Panc1 (cell line): ENCODE data around the gene TRMT10A. TPM values are rescaled to one million over a fixed set of nuclear protein-coding genes. Genes with fewer than 3 reads are reported as not detected.

Experiments
- ATAC-seq: fragments of 200-7000 bp; cut with Tn5 transposase; 2 replicates; pipeline ENCODE4 v1.9.1; 2020; ENCODE audit warnings: mild to moderate bottlenecking, moderate library complexity
- BruUV-seq: library from RNA; stranded (reverse); fragments of 400-500 nt; replicated peaks from 2 replicates; lab custom pipeline; 2021; lab: Mats Ljungman, UMichigan
- CTCF ChIA-PET: fragments of 300-600 bp; sonication (Branson Sonifier 250); formaldehyde crosslinking; loops from one replicate; lab custom pipeline; 2022; ENCODE audit warnings: antibody characterized with exemption; lab: Charles Lee
- POLR2A ChIA-PET: fragments of 300-600 bp; sonication (Branson Sonifier 250); formaldehyde crosslinking; loops from one replicate; lab custom pipeline; 2022; ENCODE audit warnings: antibody characterized with exemption; lab: Charles Lee
- DNase-seq: peaks from one replicate; pipeline ENCODE4 v3.0.0-alpha.2; 2010; ENCODE audit warnings: low read depth, low spot score
- H3K27ac ChIP-seq: 2 replicates; pipeline ENCODE4 v1.5.1; 2011; ENCODE audit warnings: mild to moderate bottlenecking, low read length, inconsistent platforms
- H3K27me3 ChIP-seq: fragments of 200-500 bp; sonication (Bioruptor generic); 2 replicates; pipeline ENCODE4 v1.6.0; 2014; ENCODE audit warnings: low read length, inconsistent platforms; ENCODE audit not compliant: control insufficient read depth, insufficient read depth
- H3K36me3 ChIP-seq: fragments of 200-500 bp; sonication (Bioruptor generic); 2 replicates; pipeline ENCODE4 v1.5.1; 2014; ENCODE audit warnings: inconsistent platforms, mild to moderate bottlenecking, low read length, moderate library complexity; ENCODE audit not compliant: control insufficient read depth, insufficient read depth
- H3K4me1 ChIP-seq: 2 replicates; pipeline ENCODE4 v1.5.1; 2011; ENCODE audit warnings: inconsistent platforms, mild to moderate bottlenecking, low read length, moderate library complexity; ENCODE audit not compliant: control insufficient read depth, insufficient read depth
- H3K4me3 ChIP-seq, 2 experiments: 2 replicates each; pipeline ENCODE4 v1.5.1; 2011 to 2012; ENCODE audit warnings: low read depth in 2 of 2, low read length in 2 of 2, mild to moderate bottlenecking in 2 of 2, inconsistent platforms in 1 of 2, moderate library complexity in 1 of 2
- H3K9me3 ChIP-seq: fragments of 200-500 bp; sonication (Bioruptor generic); 2 replicates; pipeline ENCODE4 v1.5.1; 2014; ENCODE audit warnings: low read depth, mild to moderate bottlenecking, inconsistent platforms, low read length, moderate library complexity; ENCODE audit not compliant: control insufficient read depth, insufficient read depth
- POLR2AphosphoS5 ChIP-seq: IDR thresholded peaks from 2 replicates; pipeline ENCODE4 v1.6.1; 2012; ENCODE audit warnings: mild to moderate bottlenecking, low read depth, low read length, moderate library complexity
- SIN3A ChIP-seq: IDR thresholded peaks from 2 replicates; pipeline ENCODE4 v1.6.1; 2012; ENCODE audit warnings: low read depth, mild to moderate bottlenecking, low read length, moderate library complexity, borderline replicate concordance; ENCODE audit not compliant: insufficient read depth
- TCF7L2 ChIP-seq: IDR thresholded peaks from 2 replicates; pipeline ENCODE4 v1.6.1; 2011; ENCODE audit warnings: mild to moderate bottlenecking, low read depth, low read length, inconsistent platforms
- in situ Hi-C: cut with HindIII; loops from 2 replicates; pipeline ENCODE4 v1.10.0; 2016; ENCODE audit warnings: low sequenced_read_pairs, low pct_unique_long_range_greater_than_20kb
- intact Hi-C: fragments of 100-400 bp; cut with micrococcal nuclease; formaldehyde crosslinking; loops from one replicate; pipeline ENCODE4 v1.10.0; 2022; ENCODE audit not compliant: unreplicated experiment
- total RNA-seq: library from RNA; stranded (reverse); gene quantifications from one replicate; pipeline ENCODE4 v1.2.1, GENCODE V29; 2021; ENCODE audit not compliant: unreplicated experiment
- TF ChIP-seq, protein P1 (sequence below): fragments of 450-650 bp; IDR thresholded peaks from 2 replicates; pipeline ENCODE4 v1.5.1; 2017; ENCODE audit warnings: mild to moderate bottlenecking
- TF ChIP-seq, protein P2 (sequence below), 2 experiments: IDR thresholded peaks; 2 replicates each; pipeline ENCODE4 v1.6.1; 2011 to 2012; ENCODE audit warnings: low read depth in 2 of 2, control low read depth in 1 of 2, low read length in 1 of 2, mild to moderate bottlenecking in 1 of 2, moderate library complexity in 1 of 2; ENCODE audit not compliant: insufficient read depth in 1 of 2

Gene TRMT10A
- total RNA-seq, 1 experiment from 2014 or later: 1.4 TPM

DNA sequence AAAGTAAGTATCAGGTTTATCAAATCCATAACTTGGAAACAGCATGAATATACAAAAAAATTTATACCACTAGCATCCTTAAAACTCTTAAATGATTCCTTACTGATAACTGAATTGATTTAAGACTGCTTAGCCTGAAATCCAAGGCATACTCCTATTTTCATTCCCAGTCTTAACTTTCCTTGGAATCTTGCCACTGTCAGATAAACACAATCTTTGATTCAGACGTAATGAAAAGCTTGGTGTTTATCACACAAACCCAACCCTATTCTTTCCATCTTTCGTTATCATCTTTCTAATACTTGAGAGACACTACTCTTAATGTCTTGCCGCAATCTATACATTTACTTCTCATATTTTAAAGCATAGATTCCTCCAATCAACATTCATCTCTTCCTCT lies 33.9 kb downstream of the TRMT10A start:
- ATAC-seq (no peak), DNase-seq (no peak)
- no peaks in the 10 kb centered on the region for H3K36me3 ChIP-seq
- no peaks in the 10 kb centered on the region for H3K4me1 ChIP-seq
- H3K27me3 ChIP-seq: no peaks in the 10 kb centered on the region
- POLR2A ChIA-PET: no interaction called here
- intact Hi-C loops: no loop called here
- no peaks in the 10 kb centered on the region for H3K9me3 ChIP-seq
- H3K4me3 ChIP-seq: no peak overlapping the region
- CTCF ChIA-PET: no interaction called here
- BruUV-seq: no TSS peak
- TF ChIP-seq TCF7L2 (no peak), POLR2AphosphoS5 (no peak), SIN3A (no peak)
- TF ChIP-seq, protein P1, sequence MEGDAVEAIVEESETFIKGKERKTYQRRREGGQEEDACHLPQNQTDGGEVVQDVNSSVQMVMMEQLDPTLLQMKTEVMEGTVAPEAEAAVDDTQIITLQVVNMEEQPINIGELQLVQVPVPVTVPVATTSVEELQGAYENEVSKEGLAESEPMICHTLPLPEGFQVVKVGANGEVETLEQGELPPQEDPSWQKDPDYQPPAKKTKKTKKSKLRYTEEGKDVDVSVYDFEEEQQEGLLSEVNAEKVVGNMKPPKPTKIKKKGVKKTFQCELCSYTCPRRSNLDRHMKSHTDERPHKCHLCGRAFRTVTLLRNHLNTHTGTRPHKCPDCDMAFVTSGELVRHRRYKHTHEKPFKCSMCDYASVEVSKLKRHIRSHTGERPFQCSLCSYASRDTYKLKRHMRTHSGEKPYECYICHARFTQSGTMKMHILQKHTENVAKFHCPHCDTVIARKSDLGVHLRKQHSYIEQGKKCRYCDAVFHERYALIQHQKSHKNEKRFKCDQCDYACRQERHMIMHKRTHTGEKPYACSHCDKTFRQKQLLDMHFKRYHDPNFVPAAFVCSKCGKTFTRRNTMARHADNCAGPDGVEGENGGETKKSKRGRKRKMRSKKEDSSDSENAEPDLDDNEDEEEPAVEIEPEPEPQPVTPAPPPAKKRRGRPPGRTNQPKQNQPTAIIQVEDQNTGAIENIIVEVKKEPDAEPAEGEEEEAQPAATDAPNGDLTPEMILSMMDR: no peak
- TF ChIP-seq, protein P2, sequence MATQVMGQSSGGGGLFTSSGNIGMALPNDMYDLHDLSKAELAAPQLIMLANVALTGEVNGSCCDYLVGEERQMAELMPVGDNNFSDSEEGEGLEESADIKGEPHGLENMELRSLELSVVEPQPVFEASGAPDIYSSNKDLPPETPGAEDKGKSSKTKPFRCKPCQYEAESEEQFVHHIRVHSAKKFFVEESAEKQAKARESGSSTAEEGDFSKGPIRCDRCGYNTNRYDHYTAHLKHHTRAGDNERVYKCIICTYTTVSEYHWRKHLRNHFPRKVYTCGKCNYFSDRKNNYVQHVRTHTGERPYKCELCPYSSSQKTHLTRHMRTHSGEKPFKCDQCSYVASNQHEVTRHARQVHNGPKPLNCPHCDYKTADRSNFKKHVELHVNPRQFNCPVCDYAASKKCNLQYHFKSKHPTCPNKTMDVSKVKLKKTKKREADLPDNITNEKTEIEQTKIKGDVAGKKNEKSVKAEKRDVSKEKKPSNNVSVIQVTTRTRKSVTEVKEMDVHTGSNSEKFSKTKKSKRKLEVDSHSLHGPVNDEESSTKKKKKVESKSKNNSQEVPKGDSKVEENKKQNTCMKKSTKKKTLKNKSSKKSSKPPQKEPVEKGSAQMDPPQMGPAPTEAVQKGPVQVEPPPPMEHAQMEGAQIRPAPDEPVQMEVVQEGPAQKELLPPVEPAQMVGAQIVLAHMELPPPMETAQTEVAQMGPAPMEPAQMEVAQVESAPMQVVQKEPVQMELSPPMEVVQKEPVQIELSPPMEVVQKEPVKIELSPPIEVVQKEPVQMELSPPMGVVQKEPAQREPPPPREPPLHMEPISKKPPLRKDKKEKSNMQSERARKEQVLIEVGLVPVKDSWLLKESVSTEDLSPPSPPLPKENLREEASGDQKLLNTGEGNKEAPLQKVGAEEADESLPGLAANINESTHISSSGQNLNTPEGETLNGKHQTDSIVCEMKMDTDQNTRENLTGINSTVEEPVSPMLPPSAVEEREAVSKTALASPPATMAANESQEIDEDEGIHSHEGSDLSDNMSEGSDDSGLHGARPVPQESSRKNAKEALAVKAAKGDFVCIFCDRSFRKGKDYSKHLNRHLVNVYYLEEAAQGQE (IDR thresholded peaks at IDR 0.05; ENCODE audit: insufficient read depth in 1 of 2, low read depth in 2 of 2, low read length in 1 of 2): no peak
- no peak overlapping the region for H3K27ac ChIP-seq
- in situ Hi-C loops: no loop called here

DNA sequence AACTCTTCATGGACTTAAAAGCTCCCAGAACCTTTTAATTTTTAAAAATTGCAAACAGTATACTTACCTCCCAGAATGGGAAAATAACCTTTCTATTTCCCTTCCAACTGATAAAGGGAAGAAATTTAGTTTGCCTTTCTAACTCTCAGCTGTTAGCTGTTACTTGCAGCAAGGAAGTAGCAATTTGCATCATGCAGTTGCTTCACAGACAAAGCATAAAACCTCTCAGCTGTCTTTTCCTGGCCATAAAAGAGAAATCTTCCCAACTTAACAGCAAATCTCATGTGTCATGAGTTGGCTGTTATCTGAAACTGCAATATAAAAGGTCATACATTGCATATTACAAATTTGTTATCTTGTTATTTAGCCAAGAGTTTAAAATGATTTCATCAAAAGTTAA lies 34.6 kb downstream of the TRMT10A start:
- H3K27me3 ChIP-seq: no peaks in the 10 kb centered on the region
- H3K36me3 ChIP-seq: no peaks in the 10 kb centered on the region
- DNase-seq: no peak
- H3K4me3 ChIP-seq: no peak overlapping the region
- ChIA-PET POLR2A (no interaction called here), CTCF (no interaction called here)
- intact Hi-C loops: no loop called here
- BruUV-seq: no TSS peak
- no peaks in the 10 kb centered on the region for H3K9me3 ChIP-seq
- no peak for ATAC-seq
- no peak overlapping the region for H3K27ac ChIP-seq
- H3K4me1 ChIP-seq: no peaks in the 10 kb centered on the region
- in situ Hi-C loops: no loop called here
- TF ChIP-seq POLR2AphosphoS5 (no peak), SIN3A (no peak), TCF7L2 (no peak)
- TF ChIP-seq, protein P2 (IDR thresholded peaks at IDR 0.05; ENCODE audit: insufficient read depth in 1 of 2, low read depth in 2 of 2, low read length in 1 of 2): no peak
- TF ChIP-seq, protein P1: no peak
